ENCODE measurements around the gene FBXO42.
A peak's percentile ranks its signal among the peaks of the same experiment; 100 is the strongest.
"Not testable (repeated sequence)": the region's sequence is repeated elsewhere in the genome, so short reads cannot be mapped to it uniquely, and the experiment has no call there.

FBXO42 gene

DNA sequence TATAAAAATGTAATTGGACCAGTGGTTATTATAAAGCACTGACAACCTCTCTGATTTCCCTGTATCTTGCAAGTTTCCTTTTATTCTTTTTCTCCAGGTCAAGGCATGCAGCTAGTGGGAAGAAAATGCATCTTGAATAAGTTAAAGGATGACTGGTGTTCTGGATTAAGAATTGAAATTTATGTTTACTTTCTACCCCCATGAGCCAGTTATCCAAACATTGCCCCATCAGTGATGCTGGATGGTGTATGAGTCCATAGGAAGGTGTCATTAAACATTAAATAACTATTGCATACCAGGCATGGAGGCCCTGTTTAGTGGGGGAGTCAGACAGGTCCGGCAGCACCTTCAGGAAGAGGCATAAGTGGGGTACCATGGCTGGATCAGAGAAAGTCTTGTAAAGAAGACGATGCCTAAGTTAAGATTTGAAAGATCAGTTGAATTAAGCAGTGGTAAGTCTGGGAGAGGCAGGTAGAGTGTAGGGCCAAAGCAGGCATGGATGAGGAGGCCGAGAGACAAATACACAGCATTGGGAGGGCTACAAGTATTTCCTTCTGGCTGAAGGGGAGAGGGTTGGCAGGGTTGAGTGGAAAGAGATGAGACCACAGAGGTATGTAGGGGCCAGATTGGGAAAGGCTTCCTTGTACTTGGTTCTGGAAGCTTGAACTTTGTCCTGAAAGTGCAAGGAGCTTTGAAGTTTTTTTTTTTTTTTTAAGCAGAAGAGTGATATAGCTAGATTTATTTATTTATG lies 20.4 kb upstream of the FBXO42 start:
- DNase-seq (ENCODE audit: low read depth) = no peak

DNA sequence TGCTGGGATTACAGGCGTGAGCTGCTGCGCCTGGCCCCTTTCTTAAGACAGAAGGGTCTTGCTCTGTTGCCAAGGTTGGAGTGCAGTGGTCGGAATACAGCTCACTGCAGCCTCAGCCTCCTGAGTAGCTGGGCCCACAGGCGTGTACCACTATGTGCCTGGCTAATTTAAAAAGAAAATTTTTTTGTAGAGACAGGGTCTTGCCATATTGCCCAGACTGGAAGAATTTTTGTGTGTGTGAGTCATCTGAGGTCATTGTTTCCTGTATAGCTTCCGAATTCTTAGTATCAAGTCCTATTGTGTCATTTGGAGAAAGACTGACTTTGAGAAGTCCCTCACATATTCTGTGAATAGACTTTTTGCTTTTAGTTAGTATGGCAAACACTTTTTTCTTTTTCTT lies 19.4 kb upstream of the FBXO42 start:
- DNase-seq (ENCODE audit: low read depth) = no peak

DNA sequence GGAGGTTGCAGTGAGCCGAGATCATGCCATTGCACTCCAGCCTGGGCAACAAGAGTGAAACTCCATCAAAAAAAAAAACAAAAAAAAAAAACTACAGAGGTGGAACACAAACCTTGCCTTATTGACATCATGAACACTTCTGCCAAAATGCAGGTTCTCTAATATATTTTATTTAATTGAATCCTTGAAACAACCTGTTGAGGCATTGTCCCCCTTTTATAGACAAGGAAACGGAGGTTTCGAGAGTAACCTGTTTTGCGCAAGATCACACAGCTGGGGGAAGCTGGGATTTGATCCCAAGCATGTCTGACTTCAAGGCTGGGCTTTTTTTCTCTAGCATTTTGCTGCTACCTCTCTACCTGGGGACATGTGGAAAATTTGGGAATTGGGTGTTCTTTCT lies 17.5 kb upstream of the FBXO42 start:
- no peak for DNase-seq (ENCODE audit: low read depth)

DNA sequence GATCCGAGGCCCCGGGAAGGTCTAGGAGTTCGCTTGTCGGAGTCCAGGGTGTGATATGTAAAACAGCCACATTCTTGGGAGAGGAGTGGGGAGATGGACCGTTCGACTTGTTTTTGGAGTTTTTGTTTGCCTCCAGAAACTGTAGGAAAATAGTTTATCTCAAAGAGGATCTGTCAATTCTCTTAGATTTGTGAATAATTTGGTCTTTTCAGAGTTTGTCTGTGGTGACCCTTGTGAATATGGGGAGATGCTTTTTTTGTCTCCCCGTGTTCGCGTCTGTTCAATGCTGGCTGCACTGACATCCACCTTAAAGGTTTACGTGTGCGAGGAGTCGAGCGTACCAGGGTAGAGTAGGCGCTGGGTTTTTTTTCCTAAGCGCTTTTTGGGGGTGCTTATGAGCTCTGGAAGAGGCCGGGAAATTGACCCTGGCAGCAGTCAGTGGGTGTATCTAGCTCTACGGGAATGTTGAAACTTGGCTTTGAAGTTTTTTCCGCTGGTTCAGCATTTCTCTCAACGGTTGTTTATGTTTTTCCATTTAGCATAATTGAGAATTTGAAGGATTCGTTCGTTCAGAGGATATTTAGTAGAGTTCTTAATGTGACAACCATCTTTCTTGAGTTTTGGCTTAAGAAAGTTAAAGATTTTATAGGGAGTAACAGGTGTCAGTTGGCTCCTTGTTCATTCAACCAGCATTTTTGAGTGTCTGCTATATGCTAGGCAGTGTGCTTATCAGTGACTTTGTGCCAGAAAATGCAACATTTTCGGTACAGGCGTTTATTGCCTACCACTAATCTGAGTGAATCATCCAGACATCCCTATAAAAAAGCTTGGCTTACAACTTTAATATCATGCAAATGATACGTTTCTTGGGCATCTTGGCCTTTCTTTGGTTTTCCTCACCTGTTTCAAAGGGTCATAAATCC lies 15.9 kb upstream of the FBXO42 start:
- no peak for DNase-seq (ENCODE audit: low read depth)

DNA sequence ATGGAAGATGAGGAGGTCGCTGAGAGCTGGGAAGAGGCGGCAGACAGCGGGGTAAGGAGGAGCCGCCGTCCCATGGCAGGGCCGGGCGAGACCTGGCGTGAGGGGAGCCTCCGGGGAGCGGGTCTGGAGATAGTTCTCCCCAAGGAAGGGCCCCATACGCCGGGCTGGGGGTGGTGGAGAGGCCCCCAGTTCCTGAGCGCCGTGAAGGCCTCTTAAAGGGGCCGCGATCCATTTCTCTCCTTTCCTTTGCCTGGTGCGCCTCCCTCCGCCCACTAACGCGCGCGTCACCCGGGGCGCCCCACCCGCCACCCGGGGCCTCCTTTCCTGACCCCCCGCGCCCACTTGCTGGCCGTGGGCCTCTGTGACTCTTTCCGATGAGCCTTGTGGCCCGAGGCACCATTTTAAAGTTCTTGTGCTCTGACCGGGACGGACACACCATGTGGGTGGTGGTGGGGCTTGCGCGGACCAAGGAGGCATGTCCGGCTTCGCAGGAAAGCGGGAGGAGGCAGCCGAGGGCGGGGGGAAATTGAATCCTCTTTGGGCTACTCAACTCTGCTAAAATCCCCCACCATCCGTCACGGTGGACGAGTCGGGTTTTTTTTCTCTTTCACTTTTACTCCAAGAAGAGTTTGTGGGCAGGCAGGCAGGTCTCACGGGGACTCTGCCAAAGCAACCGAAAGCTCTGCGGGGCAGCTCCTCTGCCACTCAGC lies 15.1 kb upstream of the FBXO42 start:
- peak; percentile 81 for DNase-seq (ENCODE audit: low read depth)

DNA sequence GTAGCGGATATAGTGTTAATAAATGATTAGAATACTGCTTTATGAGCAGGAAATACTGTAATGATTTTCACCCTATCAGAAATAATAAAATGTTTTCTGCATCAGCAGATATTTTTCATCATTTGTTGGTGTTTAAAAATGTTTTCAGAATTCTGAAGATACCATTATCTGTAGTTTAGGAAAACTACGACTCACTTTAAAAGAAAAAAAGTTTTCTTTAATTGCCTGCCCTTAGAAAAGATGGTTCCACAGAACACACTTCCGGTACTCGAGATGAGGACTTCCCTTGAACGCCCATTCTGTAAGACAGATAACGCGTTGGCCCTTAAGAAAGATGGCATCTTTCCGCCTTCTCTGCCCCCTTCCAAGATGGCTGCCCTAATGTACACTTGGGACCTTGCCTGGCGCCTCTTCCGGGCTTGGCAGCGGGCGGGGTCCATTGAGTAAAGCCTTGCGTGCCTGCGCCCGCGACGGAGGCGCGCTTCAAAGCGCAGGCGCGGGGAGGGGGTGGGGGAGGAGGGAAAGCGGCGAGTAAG lies 14.5 kb upstream of the FBXO42 start, which contains the start of gene SZRD1:
TSS of gene SZRD1 (plus strand) at position 521 of the 536 bp plus-strand sequence. CDS start 16 bp downstream, outside the sequence.
- DNase-seq (ENCODE audit: low read depth) = peak; percentile 94

DNA sequence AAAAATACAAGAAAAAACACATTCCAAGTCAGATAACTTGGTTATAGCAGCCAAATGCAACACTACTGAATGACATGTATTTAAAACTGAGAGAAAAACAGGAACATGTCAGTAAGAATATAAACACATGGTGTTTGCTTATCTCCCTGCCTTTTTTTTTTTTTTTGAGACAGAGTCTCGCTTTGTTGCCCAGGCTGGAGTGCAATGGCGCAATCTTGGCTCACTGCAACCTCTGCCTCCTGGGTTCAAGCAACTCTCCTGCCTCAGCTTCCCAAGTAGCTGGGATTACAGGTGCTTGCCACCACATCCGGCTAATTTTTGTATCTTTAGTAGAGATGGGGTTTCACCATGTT lies 12.8 kb upstream of the FBXO42 start:
- DNase-seq (ENCODE audit: low read depth) = not testable (repeated sequence)

DNA sequence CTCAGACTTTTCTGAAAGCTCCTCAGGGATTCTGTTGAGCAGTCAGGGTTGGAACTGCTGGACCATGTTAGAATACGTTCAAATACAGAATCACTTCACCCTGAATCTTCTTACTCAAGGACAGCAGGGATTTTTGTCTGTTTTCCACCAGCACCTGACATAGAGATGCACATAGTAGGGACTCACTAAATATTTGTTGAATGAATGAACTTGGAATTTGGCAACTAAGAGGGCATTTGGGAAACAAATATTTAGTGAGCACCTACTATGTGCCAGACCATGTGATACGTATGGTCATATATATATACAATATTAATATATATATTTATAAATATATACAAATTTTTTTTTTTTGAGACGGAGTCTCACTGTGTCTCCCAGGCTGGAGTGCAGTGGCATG lies 4.6 kb upstream of the FBXO42 start:
- DNase-seq (ENCODE audit: low read depth) = no peak

DNA sequence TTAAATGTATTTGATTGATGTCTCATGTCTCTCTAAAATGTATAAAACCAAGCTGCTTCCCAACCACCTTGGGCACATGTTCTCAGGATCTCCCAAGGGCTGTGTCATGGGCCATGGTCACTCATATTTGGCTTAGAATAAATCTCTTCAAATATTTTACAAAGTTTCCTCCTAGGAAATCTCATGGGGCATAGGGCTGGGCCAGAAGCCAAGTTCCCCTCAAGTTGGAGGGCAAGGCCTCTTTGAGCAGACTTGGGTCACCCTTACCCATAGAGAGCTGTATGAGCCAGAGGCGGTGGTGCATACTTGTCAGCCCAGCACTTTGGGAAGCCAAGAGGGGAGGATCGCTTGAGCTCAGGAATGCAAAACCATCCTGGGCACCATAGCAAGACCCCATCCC lies 2.3 kb upstream of the FBXO42 start:
- DNase-seq (ENCODE audit: low read depth) = no peak

DNA sequence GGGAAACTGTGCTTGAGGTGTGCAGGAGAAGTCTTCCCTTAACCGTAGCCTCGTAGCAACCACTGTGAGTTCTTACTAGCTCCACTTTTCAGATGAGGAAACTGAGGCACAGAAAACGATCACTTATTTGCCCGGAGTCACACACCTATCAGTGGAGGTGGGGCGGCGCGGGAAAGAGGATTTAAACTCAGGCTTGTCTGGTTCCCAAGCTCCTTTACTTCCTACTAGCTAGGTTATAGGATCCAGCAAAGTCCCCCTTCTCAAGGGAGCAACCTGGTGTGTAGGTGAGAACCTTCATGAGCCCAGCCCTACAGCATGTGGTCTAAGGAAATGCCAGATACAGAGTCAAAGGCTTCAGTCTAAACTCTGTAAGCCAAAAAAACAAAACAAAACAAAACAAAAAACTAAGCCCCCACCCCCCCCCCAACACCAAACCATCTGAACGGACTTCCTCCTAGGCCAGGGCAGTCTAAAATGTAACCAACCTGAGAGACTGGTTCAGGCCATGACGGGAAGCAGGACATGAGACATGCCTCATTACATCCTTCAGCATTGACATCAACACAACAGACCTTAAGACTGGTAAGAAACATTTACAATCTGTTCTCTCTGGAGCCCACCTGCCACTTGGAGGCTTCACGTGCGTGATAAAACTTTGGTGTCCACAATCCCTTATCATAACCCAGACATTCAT lies 709 bp upstream of the FBXO42 start:
- DNase-seq (ENCODE audit: low read depth) = no peak

DNA sequence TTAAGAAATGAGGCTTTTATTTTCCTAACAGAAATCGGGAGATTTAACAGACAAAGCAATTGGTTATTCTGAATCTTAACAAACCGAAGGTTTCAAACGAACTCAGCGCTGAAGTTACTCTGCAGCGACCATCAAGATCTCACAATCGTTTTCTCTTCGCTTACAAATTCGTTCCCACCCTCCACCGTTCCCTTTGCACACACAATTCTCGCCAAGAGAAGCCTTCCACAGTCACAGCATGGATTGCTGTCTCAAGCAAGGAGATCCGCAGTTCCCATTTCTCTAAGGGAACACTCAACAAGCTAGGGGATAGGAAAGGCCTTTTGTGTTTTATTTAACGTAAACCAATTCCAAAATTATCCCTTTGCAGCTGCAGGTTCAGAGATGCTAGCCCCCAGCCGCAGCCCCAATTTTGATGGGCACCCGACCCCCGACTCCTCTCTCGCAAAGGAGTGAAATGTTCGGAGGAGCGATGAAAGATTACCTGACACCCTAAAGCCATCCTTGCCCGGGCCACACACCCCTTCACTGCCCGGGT lies 755 bp downstream of the FBXO42 start:
- DNase-seq (ENCODE audit: low read depth) = no peak

DNA sequence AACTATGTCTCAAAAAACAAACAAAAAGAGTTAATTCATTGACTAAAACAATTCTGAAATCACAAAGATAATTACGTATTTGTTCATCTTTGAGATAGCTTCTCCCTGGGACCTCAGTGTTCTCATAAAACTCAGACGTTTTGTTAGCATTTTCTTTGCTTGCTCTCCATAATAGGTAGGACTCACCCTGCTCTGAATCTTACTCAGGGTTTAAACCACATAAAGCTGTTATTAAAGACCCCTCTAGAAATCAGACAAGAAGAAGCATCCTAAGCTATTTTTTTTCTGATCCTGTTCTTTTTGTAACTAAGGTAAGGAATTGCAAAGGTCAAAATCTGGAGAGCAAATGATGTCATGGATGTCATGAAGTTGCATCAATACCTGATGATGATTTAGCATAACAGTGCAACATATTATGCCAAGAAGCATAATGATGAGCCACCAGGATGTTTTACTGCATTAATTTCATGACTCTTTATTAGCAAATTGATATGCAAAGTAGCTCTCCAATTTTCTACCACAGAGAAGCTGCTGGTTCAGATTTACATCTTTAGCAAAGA lies 2.4 kb downstream of the FBXO42 start:
- DNase-seq (ENCODE audit: low read depth) = no peak

DNA sequence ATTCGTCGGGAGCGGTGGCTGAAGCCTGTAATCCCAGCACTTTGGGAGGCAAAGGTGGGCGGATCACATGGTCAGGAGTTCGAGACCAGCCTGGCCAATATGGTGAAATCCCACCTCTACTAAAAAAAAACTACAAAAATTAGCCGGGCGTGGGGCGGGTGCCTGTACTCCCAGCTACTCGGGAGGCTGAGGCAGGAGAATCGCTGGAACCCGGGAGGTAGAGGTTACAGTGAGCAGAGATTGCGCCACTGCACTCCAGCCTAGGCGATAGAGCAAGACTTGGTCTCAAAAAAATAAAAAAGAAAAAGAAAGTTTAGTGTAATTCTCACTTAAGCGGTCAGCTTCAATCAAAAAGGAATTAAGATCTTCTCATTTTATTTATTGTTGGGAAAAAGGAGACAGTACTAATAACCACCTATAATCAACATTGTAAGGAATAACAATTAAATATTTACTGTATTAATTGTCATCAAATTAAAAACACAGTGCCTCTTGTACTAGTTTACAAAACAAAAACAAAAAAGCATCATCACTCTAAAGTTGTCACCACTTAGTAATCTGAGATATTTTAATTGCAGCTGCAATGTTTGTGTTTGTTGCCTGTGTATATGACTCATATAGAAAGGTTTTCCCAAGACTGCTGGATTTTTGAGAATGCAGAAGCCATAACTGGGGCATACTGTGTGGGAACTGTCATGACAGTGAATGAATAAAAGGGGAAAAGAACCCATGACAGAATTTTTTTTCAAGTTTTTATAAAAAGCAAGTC lies 3.7 kb downstream of the FBXO42 start:
- no peak for DNase-seq (ENCODE audit: low read depth)

DNA sequence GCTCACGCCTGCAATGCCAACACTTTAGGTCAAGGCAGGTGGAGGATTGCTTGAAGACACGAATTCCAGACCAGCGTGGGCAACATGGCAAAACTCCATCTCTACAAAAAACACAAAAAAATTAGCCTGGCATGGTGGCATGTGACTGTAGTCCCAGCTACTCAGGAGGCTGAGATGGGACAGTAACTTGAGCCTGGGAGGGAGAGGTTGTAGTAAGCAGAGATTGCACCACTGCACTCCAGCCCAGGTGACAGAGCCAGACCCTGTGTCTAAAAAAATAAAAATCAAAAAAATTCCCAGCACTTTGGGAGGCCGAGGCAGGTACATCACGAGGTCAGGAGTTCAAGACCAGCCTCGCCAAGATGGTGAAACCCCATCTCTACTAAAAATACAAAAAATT lies 9.0 kb downstream of the FBXO42 start:
- not testable (repeated sequence) for DNase-seq (ENCODE audit: low read depth)

DNA sequence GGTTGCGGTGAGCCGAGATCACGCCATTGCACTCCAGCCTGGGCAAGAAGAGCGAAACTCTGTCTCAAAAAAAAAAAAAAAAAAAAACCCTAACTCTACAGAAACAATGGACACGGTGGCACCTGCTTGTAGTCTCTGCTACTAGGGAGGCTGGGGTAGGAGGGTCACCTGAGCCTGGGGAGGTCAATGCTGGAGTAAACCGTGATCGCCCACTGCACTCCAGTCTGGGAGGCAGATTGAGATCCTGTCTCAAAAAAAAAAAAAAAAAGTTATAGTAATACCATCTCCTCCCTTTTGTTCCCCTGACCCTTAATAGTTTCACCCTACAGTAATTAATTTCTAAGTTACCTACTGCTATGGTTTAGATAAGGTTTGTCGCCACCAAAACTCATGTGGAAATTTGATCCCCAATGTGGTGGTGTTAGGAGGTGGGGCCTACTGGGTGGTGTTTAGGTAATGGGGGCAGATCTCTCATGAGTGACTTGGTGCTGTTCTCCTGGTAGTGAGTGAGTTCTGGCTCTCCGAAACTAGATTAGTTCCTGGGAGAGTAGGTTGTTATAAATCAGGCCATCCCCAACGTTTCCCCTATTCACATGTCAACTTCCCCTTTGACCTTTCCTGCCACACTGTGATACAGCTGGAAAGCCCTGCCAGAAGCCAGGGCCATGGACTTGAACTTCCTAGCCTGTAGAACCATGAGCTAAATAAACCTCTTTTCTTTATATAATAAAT lies 9.8 kb downstream of the FBXO42 start:
- DNase-seq (ENCODE audit: low read depth) = no peak

DNA sequence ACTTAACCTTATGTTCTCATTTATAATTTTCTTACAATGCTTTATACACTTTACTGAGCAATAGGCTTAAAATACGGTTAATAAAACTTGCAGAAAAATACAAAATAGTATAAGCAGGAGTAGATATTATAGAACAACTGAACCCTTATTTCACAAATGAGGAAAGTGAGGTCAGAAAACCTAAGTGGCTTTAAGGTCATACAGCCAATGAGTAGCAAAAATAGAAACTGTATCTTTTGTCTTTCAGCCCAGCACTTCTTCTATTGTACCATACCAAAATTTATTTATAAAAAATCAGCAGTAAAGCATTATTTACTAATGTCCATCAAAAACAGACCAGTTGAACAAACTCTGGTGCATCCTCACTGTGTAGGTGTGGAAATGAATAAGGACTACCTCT lies 11.6 kb downstream of the FBXO42 start:
- no peak for DNase-seq (ENCODE audit: low read depth)

DNA sequence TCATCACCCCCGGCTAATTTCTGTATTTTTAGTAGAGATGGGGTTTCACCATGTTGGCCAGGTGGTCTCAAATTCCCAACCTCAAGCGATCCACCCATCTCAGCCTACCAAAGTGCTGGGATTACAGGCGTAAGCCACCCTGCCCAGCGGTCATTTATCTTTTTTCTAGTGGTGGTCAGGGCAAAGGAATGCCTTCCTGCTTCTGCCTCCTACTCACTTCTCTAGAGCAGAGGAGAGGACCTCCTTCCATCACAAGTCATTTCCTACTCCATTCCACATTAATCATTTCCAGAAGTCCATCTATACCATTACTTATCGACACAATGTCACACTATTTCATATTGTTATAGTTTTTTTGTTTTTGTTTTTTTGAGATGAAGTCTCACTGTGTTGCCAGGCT lies 13.3 kb downstream of the FBXO42 start:
- no peak for DNase-seq (ENCODE audit: low read depth)

DNA sequence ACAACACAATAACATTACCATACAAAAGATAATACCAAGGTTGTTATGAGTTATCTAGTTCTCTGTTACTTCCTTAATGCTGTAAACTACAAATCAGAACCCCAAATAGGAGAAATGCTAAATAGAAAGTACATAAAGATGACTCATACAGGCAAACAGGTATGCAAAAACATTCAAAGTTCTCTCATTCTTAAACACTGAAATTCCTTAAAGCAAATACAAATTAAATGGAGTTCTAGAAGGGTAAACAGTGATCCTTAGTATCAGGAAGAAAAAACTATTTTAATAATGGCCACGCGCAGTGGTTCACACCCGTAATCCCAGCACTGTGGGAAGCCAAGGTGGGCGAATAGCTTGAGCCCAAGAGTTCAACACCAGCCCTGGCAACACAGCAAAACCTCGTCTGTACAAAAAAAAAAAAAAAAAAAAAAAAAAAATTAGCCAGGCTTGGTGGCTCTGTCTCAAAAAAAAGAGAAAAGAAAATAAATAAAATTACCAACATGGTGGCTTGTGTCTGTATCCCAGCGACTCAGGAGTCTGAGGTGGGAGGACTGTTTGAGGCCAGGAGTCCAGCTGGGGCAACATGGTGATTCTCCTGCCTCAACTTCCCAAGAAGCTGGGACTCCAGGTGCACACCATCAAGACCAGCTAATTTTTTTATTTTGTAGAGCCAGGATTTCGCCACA lies 17.5 kb downstream of the FBXO42 start:
- no peak for DNase-seq (ENCODE audit: low read depth)

DNA sequence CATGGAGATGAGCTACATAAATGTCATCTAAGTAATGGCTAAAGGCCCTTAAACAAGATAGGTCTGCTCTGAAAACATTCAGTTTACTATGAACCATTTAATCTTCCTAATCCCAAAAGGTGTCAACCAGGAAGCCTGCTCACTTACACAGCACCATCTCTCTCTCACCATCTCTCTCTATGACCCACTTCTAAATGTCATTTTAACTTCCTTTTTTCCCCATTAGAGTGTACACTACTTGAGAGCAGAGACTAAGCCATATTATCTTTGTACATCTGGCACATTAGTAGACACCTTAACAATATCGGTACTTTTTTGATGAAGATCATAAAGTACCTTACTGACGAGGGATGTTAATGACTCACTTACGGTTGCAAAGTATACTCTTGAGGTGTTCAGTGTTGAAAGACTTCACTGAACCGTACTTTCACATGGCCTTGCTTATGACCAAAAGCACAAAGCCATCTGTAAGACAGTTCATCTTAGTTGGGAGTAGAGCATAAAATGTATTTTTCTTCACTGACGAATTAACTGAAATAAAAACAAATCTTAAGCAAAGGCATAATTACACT lies 25.4 kb downstream of the FBXO42 start:
- DNase-seq (ENCODE audit: low read depth) = no peak

All from activated T-helper 9 cell treated with anti-CD3 and anti-CD28 coated beads, Interleukin-2, amount 50 U/mL, for 16 hours (primary cell).